ENCODE measurements around the gene GPX2. TPM values are rescaled to one million over a fixed set of nuclear protein-coding genes. Genes with fewer than 3 reads are reported as not detected.
A peak's percentile ranks its signal among the peaks of the same experiment; 100 is the strongest.

The GPX2 gene
- total RNA-seq, 2 donors from 2014 or later: 5.0 TPM; not detected in 1

DNA sequence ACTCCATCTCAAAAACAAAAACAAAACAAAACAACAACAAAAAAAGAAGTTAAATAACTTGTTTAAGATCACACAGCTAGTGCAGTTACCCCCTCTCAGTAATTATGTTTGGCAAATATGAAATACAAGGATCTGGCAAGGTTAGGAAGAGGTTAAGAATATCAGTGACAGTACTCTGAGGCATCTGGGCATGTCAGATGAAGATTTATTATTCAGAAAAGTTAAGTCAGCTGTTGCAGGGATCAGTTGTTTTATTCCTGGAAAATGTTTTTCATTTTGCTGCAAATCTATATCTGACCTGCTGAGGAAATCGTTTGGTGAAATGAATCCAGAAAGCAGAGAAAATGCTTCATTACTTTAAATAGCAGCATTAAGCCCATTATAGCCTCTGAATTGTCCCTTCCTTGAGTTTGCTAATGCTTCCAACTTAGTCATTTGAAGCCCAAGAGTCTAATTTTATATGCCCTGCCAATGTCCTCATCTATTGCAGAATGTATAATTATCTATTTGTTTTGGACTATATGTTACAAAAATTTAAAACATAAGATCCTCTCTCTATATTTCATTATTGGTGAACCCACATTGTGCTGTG is 8.1 kb downstream of the GPX2 start:
- no peaks in the 10 kb centered on the region for H3K36me3 ChIP-seq
- DNase-seq (ENCODE audit: low spot score) (no peak), ATAC-seq (ENCODE audit: insufficient number of reproducible peaks, low FRiP score, low read depth) (no peak)
- H3K4me3 ChIP-seq: no peak overlapping the region
- no peaks in the 10 kb centered on the region for H3K9me3 ChIP-seq
- H3K27me3 ChIP-seq (replicated peaks; ENCODE audit: insufficient read depth): no peaks in the 10 kb centered on the region
- TF ChIP-seq, protein P1, sequence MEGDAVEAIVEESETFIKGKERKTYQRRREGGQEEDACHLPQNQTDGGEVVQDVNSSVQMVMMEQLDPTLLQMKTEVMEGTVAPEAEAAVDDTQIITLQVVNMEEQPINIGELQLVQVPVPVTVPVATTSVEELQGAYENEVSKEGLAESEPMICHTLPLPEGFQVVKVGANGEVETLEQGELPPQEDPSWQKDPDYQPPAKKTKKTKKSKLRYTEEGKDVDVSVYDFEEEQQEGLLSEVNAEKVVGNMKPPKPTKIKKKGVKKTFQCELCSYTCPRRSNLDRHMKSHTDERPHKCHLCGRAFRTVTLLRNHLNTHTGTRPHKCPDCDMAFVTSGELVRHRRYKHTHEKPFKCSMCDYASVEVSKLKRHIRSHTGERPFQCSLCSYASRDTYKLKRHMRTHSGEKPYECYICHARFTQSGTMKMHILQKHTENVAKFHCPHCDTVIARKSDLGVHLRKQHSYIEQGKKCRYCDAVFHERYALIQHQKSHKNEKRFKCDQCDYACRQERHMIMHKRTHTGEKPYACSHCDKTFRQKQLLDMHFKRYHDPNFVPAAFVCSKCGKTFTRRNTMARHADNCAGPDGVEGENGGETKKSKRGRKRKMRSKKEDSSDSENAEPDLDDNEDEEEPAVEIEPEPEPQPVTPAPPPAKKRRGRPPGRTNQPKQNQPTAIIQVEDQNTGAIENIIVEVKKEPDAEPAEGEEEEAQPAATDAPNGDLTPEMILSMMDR (IDR thresholded peaks at IDR 0.05): no peak
- H3K27ac ChIP-seq: peak overlapping the region in 1 of 2 donors; percentile 15
- H3K4me1 ChIP-seq (ENCODE audit: control insufficient read depth in 1 of 2, low read depth in 2 of 2): peaks cover 39 to 68% of the 10 kb centered on the region in 2 donors

DNA sequence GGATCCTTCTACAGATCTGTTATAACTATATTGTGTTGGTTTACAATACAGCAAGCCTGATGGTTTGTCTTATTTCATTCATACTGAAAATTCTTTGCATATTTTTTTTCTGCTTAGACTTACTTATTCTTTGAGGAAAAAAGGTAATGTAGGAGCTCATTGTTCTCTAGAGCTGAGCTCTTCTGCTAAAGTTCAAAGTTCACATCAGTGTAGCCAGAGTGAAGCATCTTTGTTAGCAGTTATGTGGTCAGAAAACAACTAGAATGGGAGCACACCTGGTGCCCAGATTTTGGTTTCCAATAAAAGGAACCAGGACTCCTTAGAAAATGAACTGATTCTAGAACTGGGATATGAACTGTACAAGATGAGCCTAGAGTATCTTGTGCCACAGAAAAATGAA is 10.3 kb downstream of the GPX2 start:
- H3K4me3 ChIP-seq: no peak overlapping the region
- H3K9me3 ChIP-seq: no peaks in the 10 kb centered on the region
- no peaks in the 10 kb centered on the region for H3K36me3 ChIP-seq
- TF ChIP-seq, protein P1 (IDR thresholded peaks at IDR 0.05): no peak
- ATAC-seq (ENCODE audit: insufficient number of reproducible peaks, low FRiP score, low read depth): no peak
- no peaks in the 10 kb centered on the region for H3K27me3 ChIP-seq (replicated peaks; ENCODE audit: insufficient read depth)
- peak overlapping the region in 1 of 2 donors; percentile 66 for H3K27ac ChIP-seq
- peaks cover 42 to 77% of the 10 kb centered on the region in 2 donors for H3K4me1 ChIP-seq (ENCODE audit: control insufficient read depth in 1 of 2, low read depth in 2 of 2)
- DNase-seq (ENCODE audit: low spot score): no peak

DNA sequence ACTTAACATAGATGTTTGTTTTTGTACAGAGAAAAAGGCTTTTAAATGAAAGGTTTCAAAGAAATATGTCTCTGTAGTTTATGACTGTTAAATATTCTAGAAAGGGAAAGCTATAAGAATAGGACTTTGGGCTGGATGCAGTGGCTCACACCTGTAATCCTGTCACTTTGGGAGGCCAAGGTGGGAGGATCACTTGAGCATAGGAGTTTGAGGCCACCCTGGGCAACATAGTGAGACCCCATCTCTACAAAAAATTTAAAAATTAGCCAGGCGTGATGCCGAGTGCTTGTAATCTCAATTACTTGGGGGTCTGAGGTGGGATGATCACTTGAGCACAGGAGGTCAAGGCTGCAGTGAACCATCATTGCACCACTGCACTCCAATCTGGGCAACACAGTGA is 11.4 kb downstream of the GPX2 start:
- peaks cover 1% of the 10 kb centered on the region for H3K36me3 ChIP-seq
- no peak for DNase-seq (ENCODE audit: low spot score)
- no peak for ATAC-seq (ENCODE audit: insufficient number of reproducible peaks, low FRiP score, low read depth)
- H3K4me3 ChIP-seq: no peak overlapping the region
- H3K4me1 ChIP-seq (ENCODE audit: control insufficient read depth in 1 of 2, low read depth in 2 of 2): peaks cover 39 to 70% of the 10 kb centered on the region in 2 donors
- H3K27ac ChIP-seq: peak overlapping the region; percentile 66
- TF ChIP-seq, protein P1 (IDR thresholded peaks at IDR 0.05): no peak
- no peaks in the 10 kb centered on the region for H3K9me3 ChIP-seq
- no peaks in the 10 kb centered on the region for H3K27me3 ChIP-seq (replicated peaks; ENCODE audit: insufficient read depth)

DNA sequence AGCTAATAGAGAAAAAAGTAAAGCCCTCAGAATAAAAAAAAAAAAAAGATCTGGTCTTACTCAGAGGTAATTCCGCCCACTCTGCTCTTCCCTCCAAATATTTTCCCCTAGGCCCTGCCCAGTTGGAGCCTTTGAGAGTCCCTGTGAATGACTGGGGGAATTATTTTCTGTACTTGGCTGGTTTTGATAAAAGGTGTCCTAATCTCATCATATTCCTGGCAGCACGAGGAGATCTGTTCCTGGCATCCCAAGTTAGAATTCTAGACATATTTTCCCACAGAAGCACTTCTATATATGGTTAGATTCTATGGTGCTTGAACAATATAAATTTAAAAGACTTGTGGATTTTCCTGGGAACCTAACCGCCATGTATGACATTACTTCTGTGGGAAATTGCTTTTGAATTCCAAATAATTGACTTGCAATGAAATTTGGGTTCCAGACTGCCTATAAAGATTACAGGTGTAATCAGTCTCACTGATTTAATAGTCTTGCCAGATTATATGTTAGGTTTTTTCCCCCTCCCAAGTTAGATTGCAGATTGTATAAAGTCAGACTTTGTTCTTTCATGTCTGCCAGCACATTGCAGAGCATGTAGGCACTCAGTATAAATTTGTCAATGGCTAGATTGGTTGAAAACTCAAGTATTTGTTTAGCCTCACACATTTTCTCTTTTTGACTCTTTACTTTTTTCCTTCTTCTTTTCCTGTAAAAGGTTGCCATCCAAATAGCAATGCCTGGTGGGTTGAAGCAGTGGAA is 12.3 kb downstream of the GPX2 start:
- peak overlapping the region; percentile 66 for H3K27ac ChIP-seq
- TF ChIP-seq, protein P1 (IDR thresholded peaks at IDR 0.05): no peak
- H3K4me3 ChIP-seq: peak overlapping the region; percentile 0
- ATAC-seq (ENCODE audit: insufficient number of reproducible peaks, low FRiP score, low read depth) (peak; percentile 40), DNase-seq (ENCODE audit: low spot score) (no peak)
- no peaks in the 10 kb centered on the region for H3K9me3 ChIP-seq
- H3K27me3 ChIP-seq (replicated peaks; ENCODE audit: insufficient read depth): no peaks in the 10 kb centered on the region
- peaks cover 39 to 62% of the 10 kb centered on the region in 2 donors for H3K4me1 ChIP-seq (ENCODE audit: control insufficient read depth in 1 of 2, low read depth in 2 of 2)
- H3K36me3 ChIP-seq: peaks cover 3% of the 10 kb centered on the region

DNA sequence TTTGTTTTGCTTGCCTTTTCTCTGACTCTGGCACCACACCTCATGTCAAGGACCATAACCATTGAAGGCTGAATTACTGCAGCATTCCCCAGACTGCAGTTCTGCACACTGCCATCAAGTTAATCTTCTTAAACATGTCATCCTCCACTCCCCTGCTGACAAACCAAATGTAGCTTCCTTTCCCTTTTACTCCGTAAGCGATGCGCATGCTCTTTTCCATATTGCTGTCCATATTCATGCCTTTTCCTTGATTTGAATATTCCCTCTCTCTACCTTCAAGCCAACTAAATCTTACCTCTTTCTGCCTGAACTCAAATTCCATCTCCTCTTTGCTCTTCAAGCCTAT is 13.6 kb downstream of the GPX2 start:
- no peaks in the 10 kb centered on the region for H3K27me3 ChIP-seq (replicated peaks; ENCODE audit: insufficient read depth)
- peaks cover 9% of the 10 kb centered on the region for H3K36me3 ChIP-seq
- H3K4me3 ChIP-seq: no peak overlapping the region
- H3K9me3 ChIP-seq: no peaks in the 10 kb centered on the region
- TF ChIP-seq, protein P1 (IDR thresholded peaks at IDR 0.05): no peak
- H3K4me1 ChIP-seq (ENCODE audit: control insufficient read depth in 1 of 2, low read depth in 2 of 2): peaks cover 29 to 52% of the 10 kb centered on the region in 2 donors
- ATAC-seq (ENCODE audit: insufficient number of reproducible peaks, low FRiP score, low read depth) (no peak), DNase-seq (ENCODE audit: low spot score) (no peak)
- peak overlapping the region; percentile 66 for H3K27ac ChIP-seq
